ENCODE measurements around the gene TIMM10.

DNA sequence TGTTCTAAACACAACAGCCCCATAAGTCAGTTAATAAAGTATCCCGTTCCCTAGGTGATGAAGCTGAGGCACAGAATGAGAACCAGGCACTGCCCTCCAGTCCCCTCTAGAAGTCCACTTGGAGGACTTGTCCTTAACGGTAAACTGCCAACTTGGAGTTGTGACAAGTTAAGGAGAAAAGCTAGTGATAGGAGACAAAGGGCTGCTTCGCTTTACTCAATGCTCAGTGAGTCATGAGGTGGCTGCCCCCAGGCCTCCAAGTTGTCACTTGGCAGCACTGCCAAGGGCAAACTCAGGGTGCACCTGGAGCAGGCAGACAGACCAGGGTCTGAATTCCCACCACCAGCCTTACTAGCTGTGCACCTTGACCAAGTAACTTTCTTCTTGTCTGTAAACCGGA lies 28.6 kb downstream of the TIMM10 start:
- TF ChIP-seq POLR2AphosphoS5 (IDR thresholded peaks at IDR 0.05) (no peak), EP300 (conservative IDR thresholded peaks at IDR 0.05; ENCODE audit: poor library complexity, severe bottlenecking) (no peak), TAF1 (IDR thresholded peaks at IDR 0.05; ENCODE audit: low read depth) (no peak), EZH2 (IDR thresholded peaks at IDR 0.05; ENCODE audit: borderline replicate concordance, insufficient read depth, low read length, poor library complexity, severe bottlenecking) (no peak)
- TF ChIP-seq, protein P1, sequence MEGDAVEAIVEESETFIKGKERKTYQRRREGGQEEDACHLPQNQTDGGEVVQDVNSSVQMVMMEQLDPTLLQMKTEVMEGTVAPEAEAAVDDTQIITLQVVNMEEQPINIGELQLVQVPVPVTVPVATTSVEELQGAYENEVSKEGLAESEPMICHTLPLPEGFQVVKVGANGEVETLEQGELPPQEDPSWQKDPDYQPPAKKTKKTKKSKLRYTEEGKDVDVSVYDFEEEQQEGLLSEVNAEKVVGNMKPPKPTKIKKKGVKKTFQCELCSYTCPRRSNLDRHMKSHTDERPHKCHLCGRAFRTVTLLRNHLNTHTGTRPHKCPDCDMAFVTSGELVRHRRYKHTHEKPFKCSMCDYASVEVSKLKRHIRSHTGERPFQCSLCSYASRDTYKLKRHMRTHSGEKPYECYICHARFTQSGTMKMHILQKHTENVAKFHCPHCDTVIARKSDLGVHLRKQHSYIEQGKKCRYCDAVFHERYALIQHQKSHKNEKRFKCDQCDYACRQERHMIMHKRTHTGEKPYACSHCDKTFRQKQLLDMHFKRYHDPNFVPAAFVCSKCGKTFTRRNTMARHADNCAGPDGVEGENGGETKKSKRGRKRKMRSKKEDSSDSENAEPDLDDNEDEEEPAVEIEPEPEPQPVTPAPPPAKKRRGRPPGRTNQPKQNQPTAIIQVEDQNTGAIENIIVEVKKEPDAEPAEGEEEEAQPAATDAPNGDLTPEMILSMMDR (IDR thresholded peaks at IDR 0.05; ENCODE audit: poor library complexity, severe bottlenecking) = no peak
- TF ChIP-seq, protein P2, sequence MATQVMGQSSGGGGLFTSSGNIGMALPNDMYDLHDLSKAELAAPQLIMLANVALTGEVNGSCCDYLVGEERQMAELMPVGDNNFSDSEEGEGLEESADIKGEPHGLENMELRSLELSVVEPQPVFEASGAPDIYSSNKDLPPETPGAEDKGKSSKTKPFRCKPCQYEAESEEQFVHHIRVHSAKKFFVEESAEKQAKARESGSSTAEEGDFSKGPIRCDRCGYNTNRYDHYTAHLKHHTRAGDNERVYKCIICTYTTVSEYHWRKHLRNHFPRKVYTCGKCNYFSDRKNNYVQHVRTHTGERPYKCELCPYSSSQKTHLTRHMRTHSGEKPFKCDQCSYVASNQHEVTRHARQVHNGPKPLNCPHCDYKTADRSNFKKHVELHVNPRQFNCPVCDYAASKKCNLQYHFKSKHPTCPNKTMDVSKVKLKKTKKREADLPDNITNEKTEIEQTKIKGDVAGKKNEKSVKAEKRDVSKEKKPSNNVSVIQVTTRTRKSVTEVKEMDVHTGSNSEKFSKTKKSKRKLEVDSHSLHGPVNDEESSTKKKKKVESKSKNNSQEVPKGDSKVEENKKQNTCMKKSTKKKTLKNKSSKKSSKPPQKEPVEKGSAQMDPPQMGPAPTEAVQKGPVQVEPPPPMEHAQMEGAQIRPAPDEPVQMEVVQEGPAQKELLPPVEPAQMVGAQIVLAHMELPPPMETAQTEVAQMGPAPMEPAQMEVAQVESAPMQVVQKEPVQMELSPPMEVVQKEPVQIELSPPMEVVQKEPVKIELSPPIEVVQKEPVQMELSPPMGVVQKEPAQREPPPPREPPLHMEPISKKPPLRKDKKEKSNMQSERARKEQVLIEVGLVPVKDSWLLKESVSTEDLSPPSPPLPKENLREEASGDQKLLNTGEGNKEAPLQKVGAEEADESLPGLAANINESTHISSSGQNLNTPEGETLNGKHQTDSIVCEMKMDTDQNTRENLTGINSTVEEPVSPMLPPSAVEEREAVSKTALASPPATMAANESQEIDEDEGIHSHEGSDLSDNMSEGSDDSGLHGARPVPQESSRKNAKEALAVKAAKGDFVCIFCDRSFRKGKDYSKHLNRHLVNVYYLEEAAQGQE (IDR thresholded peaks at IDR 0.05; ENCODE audit: borderline replicate concordance) = no peak
